ENCODE data around the gene TNFAIP8L3. TPM values are rescaled to one million over a fixed set of nuclear protein-coding genes. Genes with fewer than 3 reads are reported as not detected.

The TNFAIP8L3 gene
- total and polyA plus RNA-seq, 9 of the 15 experiments (the other 6 are each of a cell fraction or from before 2014, with no cell fraction given): 0.13 TPM; not detected in 8

DNA sequence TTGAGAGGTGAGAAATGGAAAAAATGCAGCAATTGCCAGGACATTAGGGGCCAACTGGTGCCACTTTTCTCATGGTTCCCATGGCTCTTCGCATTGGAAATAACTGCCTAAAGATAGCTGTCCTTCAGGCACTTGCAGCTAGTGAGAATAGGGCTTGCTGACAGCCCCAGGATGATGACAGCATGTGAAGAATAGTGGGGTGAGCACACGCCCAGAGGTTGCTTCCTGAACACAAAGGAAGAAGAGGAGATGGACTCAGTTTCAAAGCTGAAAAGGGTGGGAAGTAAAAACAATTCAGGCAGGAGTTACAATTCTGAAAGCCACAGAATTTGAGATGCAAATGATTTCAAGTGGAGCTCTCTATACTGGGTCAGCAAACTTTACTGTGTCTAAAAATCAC is 45.6 kb downstream of the TNFAIP8L3 start:
- FAIRE-seq (no peak), ATAC-seq (no peak), DNase-seq (ENCODE audit: extremely low read depth in 1 of 4, low spot score in 3 of 4) (no peak)
- H3K9ac ChIP-seq (ENCODE audit: insufficient read depth in 1 of 2, low read depth in 2 of 2, low read length in 2 of 2): no peak overlapping the region
- peaks cover 9% of the 10 kb centered on the region for H4K20me1 ChIP-seq (replicated peaks; ENCODE audit: control insufficient read depth, insufficient read depth, low read length)
- peaks cover 0 to 3% of the 10 kb centered on the region in 2 experiments; a peak in 1 of 5 replicates for H3K4me1 ChIP-seq (replicated peaks in 1 of 2; ENCODE audit: control insufficient read depth in 2 of 2, insufficient read depth in 2 of 2, low read length in 2 of 2)
- H3K4me3 ChIP-seq: no peak overlapping the region
- no peaks in the 10 kb centered on the region for H3K9me1 ChIP-seq (ENCODE audit: control insufficient read depth, insufficient read depth, low read length)
- no peaks in the 10 kb centered on the region for H3K79me2 ChIP-seq (ENCODE audit: control insufficient read depth, insufficient read depth, low read length)
- H3K9me3 ChIP-seq (replicated peaks; ENCODE audit: control insufficient read depth, insufficient read depth, low read depth, low read length): no peaks in the 10 kb centered on the region
- intact Hi-C loops (cut with micrococcal nuclease): no loop called here
- no peaks in the 10 kb centered on the region for H3K36me3 ChIP-seq (ENCODE audit: control insufficient read depth, insufficient read depth, low read length)
- H3K27me3 ChIP-seq (ENCODE audit: control insufficient read depth in 2 of 2, insufficient read depth in 2 of 2, low read length in 2 of 2): no peaks in the 10 kb centered on the region
- 6% methylated on average over 2 of the region's 2 CpGs for WGBS (ENCODE audit: insufficient coverage, low coverage, missing lambda C conversion rate)
- ChIA-PET CTCF (ENCODE audit: low intra/inter-chr PET ratio) (no interaction called here), POLR2A (interaction anchor here (0.6 to 0.8 kb wide), 2 partner anchors 10 to 19 kb away, joined by 3 read pairs; no protein-coding TSS in a partner anchor)
- H3K4me2 ChIP-seq (ENCODE audit: insufficient read depth, low read length): no peak overlapping the region
- no TSS peak for BruUV-seq (replicated peaks)
- H2AFZ ChIP-seq (ENCODE audit: low read depth, low read length): no peak overlapping the region
- H3K27ac ChIP-seq (ENCODE audit: extremely low read depth, low read depth, low read length): no peak overlapping the region
- in situ Hi-C loops (cut with MboI): no loop called here
- TF ChIP-seq RREB1 (CRISPR knock-in tag; IDR thresholded peaks at IDR 0.05): no peak
- no peak for TF ChIP-seq SMAD4 (CRISPR knock-in tag; conservative IDR thresholded peaks at IDR 0.05)
- TF ChIP-seq, protein P1, sequence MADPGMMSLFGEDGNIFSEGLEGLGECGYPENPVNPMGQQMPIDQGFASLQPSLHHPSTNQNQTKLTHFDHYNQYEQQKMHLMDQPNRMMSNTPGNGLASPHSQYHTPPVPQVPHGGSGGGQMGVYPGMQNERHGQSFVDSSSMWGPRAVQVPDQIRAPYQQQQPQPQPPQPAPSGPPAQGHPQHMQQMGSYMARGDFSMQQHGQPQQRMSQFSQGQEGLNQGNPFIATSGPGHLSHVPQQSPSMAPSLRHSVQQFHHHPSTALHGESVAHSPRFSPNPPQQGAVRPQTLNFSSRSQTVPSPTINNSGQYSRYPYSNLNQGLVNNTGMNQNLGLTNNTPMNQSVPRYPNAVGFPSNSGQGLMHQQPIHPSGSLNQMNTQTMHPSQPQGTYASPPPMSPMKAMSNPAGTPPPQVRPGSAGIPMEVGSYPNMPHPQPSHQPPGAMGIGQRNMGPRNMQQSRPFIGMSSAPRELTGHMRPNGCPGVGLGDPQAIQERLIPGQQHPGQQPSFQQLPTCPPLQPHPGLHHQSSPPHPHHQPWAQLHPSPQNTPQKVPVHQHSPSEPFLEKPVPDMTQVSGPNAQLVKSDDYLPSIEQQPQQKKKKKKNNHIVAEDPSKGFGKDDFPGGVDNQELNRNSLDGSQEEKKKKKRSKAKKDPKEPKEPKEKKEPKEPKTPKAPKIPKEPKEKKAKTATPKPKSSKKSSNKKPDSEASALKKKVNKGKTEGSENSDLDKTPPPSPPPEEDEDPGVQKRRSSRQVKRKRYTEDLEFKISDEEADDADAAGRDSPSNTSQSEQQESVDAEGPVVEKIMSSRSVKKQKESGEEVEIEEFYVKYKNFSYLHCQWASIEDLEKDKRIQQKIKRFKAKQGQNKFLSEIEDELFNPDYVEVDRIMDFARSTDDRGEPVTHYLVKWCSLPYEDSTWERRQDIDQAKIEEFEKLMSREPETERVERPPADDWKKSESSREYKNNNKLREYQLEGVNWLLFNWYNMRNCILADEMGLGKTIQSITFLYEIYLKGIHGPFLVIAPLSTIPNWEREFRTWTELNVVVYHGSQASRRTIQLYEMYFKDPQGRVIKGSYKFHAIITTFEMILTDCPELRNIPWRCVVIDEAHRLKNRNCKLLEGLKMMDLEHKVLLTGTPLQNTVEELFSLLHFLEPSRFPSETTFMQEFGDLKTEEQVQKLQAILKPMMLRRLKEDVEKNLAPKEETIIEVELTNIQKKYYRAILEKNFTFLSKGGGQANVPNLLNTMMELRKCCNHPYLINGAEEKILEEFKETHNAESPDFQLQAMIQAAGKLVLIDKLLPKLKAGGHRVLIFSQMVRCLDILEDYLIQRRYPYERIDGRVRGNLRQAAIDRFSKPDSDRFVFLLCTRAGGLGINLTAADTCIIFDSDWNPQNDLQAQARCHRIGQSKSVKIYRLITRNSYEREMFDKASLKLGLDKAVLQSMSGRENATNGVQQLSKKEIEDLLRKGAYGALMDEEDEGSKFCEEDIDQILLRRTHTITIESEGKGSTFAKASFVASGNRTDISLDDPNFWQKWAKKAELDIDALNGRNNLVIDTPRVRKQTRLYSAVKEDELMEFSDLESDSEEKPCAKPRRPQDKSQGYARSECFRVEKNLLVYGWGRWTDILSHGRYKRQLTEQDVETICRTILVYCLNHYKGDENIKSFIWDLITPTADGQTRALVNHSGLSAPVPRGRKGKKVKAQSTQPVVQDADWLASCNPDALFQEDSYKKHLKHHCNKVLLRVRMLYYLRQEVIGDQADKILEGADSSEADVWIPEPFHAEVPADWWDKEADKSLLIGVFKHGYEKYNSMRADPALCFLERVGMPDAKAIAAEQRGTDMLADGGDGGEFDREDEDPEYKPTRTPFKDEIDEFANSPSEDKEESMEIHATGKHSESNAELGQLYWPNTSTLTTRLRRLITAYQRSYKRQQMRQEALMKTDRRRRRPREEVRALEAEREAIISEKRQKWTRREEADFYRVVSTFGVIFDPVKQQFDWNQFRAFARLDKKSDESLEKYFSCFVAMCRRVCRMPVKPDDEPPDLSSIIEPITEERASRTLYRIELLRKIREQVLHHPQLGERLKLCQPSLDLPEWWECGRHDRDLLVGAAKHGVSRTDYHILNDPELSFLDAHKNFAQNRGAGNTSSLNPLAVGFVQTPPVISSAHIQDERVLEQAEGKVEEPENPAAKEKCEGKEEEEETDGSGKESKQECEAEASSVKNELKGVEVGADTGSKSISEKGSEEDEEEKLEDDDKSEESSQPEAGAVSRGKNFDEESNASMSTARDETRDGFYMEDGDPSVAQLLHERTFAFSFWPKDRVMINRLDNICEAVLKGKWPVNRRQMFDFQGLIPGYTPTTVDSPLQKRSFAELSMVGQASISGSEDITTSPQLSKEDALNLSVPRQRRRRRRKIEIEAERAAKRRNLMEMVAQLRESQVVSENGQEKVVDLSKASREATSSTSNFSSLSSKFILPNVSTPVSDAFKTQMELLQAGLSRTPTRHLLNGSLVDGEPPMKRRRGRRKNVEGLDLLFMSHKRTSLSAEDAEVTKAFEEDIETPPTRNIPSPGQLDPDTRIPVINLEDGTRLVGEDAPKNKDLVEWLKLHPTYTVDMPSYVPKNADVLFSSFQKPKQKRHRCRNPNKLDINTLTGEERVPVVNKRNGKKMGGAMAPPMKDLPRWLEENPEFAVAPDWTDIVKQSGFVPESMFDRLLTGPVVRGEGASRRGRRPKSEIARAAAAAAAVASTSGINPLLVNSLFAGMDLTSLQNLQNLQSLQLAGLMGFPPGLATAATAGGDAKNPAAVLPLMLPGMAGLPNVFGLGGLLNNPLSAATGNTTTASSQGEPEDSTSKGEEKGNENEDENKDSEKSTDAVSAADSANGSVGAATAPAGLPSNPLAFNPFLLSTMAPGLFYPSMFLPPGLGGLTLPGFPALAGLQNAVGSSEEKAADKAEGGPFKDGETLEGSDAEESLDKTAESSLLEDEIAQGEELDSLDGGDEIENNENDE (IDR thresholded peaks at IDR 0.05; ENCODE audit: low read depth, low read length): no peak

Data from K562 (cell line).